ENCODE data around the gene SLC9A2.

Gene SLC9A2

GRCh38 chr2:102736410-102737409, 117.4 kb downstream of the SLC9A2 start:
- DNase-seq: peak; percentile 83

DNA sequence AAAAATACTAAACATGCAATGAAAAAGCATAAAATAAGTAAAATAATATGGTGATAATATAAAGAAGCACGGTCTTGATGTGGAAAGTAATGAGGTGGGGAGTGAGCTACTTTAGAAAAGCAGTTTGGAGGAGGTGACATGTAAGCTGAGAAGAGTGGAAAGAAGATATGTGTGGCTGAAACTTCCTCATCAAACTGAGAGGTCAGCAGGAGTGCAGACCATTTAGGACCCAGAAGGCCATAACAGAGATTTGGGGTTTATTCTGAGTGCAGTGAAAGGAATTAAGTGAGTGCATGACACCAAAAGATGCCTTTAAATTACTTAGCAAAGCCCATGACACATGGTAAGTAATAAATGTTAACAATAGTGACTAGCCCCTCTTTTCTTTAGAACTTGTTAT, 118.1 kb downstream of the SLC9A2 start:
- no peak for DNase-seq

DNA sequence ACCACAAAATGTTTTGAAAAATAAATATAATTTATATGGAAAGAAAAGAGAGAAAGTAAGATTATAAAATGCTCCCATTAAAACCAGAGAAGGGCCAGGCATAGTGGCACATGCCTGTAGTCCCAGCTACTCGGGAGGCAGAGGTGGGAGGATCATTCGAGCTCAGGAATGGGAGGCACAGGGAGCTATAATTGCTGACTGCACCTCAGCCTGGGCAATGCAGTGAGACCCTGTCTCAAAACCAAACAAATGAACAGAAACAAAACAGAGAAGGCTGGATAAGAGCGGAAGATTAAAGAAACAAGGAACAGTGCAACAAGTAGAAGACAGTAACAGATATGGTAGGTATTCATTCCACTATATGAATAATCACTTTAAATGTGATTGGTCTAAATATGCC, 123.9 kb downstream of the SLC9A2 start:
- DNase-seq: no peak

GRCh38 chr2:102748107-102748506, 128.8 kb downstream of the SLC9A2 start:
- DNase-seq: no peak

- no peak for DNase-seq
These were observed 130.6 kb downstream of the SLC9A2 start for GRCh38 chr2:102749938-102750337.

GRCh38 chr2:102753563-102754159, 134.3 kb downstream of the SLC9A2 start:
- peak; percentile 20 for DNase-seq

GRCh38 chr2:102754456-102755145, 135.2 kb downstream of the SLC9A2 start:
- DNase-seq: no peak

DNA sequence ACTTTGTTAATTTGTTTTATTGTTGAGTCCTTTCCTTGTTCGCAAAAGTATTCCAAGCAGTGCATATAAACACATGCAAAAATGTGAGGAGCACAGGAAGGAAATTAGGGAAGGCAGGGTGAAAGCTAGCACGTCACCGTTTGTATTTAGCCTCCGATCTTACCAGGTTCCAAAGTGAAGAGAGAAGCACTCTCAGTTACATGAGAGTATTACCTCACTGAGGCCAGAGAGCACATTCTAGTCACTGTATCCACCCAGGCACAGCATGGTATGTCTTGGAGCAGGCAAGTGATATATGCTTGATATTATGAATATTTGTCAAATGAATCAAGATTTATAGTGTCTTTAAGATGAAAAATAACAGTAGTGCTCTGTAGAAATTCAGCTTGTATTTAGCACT, 135.9 kb downstream of the SLC9A2 start:
- DNase-seq: no peak

DNA sequence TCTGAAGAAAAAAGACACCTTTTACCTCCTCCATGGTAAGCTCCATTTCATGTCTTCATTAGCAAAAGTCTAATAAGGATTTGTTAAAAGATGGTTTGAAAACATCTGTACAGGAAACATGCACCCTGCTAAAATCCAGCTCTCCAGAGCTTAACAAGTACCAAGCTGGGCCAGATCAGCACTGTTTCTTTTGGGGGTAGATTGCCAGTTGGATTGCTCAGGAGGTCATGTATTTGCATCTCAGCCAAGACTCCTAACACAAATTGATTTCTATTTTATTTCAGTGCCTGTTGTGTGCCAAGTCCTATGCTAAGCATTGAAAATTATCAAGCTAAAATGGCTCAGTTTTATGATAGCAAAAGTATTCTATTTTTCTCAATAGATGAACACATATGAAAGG, 139.1 kb downstream of the SLC9A2 start:
- no peak for DNase-seq
